Measurements from ENCODE around the gene QRFP.

The QRFP gene

DNA sequence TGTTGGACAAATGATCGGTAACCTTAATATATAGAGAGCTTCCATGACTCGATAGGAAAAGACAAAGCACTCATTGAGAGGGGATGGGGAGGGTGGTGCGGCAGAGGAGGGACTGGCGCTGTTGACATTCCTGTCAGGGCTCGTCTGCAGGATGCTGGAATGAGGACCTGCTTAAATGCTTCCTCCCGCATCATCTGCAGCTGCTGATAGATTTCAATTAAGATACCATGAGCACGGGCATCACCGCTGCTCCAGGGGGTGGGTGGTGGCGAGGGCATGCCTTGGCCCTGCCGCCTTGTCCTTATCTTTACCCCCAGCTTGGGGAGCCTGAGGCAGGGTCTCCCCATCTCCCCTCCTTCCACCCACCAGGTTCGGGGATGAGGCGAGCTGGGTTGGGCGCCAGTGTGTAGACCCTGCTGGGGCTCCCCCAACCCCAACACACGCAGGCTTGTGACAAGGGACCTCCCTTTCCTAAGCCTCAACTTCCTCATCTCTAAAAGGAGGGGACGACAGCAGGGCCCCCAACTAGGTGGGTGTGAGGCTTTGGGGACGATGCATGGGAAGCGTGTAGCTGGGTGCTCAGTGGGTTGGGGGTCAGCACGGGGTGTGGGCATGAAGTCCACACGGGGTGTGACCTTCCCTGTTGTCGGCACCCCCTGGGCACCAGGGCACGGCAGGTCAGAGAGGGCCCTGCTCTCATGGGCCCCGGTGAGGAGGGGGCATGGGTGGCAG, 11.7 kb upstream of the QRFP start:
- DNase-seq (ENCODE audit: low spot score): no peak
- no peak for TF ChIP-seq CTCF (IDR thresholded peaks at IDR 0.05; ENCODE audit: extremely low read depth, missing control alignments)

- no peak for TF ChIP-seq CTCF (IDR thresholded peaks at IDR 0.05; ENCODE audit: extremely low read depth, missing control alignments)
- no peak for DNase-seq (ENCODE audit: low spot score)
Observed at GRCh38 chr9:130906735-130907416, 10.3 kb upstream of the QRFP start.

GRCh38 chr9:130905902-130906734, 9.5 kb upstream of the QRFP start:
- TF ChIP-seq CTCF (IDR thresholded peaks at IDR 0.05; ENCODE audit: extremely low read depth, missing control alignments): no peak
- no peak for DNase-seq (ENCODE audit: low spot score)

DNA sequence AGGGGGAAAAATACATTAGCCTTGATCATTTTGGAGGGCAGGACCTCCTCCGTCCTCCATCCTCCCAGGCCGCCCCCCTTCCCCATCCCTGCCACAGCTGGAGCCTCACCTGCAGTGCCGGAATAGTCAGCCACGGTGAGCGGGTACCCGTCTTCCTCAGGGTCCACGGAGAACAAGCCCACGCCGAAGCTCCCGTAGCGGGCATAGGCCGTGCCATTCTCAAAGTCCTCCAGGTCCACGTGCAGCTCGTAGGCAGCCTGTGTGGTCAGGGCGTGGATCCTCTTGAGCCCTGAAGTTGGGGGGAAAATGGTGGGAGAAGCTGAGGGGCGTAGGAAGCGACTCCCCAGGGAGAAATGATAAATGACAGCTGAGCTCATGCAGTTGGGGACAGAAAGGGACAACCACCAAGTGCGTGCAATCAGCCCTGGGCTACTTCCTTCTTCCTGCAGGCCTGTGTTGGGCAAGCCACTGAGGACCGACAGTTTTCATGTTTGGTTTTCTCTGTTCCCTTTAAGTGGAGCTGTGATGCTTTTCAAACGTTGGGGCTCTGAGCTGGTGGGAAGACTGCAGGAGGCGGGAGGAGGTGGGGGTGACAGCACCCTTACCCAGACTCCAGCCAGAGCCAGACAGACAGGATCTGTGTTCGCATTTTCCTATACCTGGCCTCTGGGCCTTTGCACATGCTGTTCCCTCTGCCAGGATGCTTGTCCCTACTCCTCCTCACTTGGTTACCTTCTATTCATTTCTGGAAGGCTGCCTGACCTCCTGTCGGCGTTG, 8.7 kb upstream of the QRFP start:
- TF ChIP-seq CTCF (IDR thresholded peaks at IDR 0.05; ENCODE audit: extremely low read depth, missing control alignments): no peak
- no peak for DNase-seq (ENCODE audit: low spot score)

GRCh38 chr9:130904070-130905044, 7.7 kb upstream of the QRFP start:
- no peak for TF ChIP-seq CTCF (IDR thresholded peaks at IDR 0.05; ENCODE audit: extremely low read depth, missing control alignments)
- no peak for DNase-seq (ENCODE audit: low spot score)

Data from GM20000 (cell line).